ENCODE measurements around the gene BNC2. TPM values are rescaled to one million over a fixed set of nuclear protein-coding genes. Genes with fewer than 3 reads are reported as not detected.

BNC2 gene
- total and polyA plus RNA-seq, 2 of the 13 experiments (the other 11 are each of a cell fraction or from before 2014, with no cell fraction given) = not detected

- no peak for TF ChIP-seq ZNF574 (CRISPR knock-in tag; IDR thresholded peaks at IDR 0.05)
- TF ChIP-seq ZNF879 (CRISPR knock-in tag; IDR thresholded peaks at IDR 0.05) = no peak
Observed at GRCh38 chr9:16532272-16532671, 338.2 kb downstream of the BNC2 start (continued).

- no peaks in the 10 kb centered on the region for H3K36me3 ChIP-seq (replicated peaks in 1 of 2; ENCODE audit: control insufficient read depth in 1 of 2, insufficient read depth in 2 of 2, low read length in 2 of 2)
- H3K79me2 ChIP-seq (ENCODE audit: insufficient read depth, low read length) = no peaks in the 10 kb centered on the region
- no peak overlapping the region for H3K4me3 ChIP-seq (replicated peaks in 1 of 3; ENCODE audit: insufficient read depth in 1 of 3, low read depth in 2 of 3, low read length in 3 of 3)
- in situ Hi-C loops (cut with HindIII; ENCODE audit: extremely low pct_ligation_motif_present, low pct_unique_long_range_greater_than_20kb) (no loop called here), intact Hi-C loops (cut with micrococcal nuclease; ENCODE audit: unreplicated experiment) (no loop called here)
- H3K4me2 ChIP-seq (ENCODE audit: low read depth, low read length) = no peak overlapping the region
- no peak overlapping the region for H2AFZ ChIP-seq (ENCODE audit: low read length)
- no peaks in the 10 kb centered on the region for H3K27me3 ChIP-seq (ENCODE audit: control insufficient read depth in 1 of 2, insufficient read depth in 2 of 2, low read length in 2 of 2)
- no TSS peak for BruUV-seq (replicated peaks)
- FAIRE-seq (no peak), ATAC-seq (no peak), DNase-seq (ENCODE audit: low spot score) (no peak)
- no peak overlapping the region for H3K27ac ChIP-seq (ENCODE audit: extremely low read length, insufficient read depth, low read length)
- WGBS (ENCODE audit: low lambda C conversion rate) = 19% methylated on average over 12 of the region's 13 CpGs
- no peaks in the 10 kb centered on the region for H3K4me1 ChIP-seq (ENCODE audit: insufficient read depth, low read length)
- no peak for TF ChIP-seq ZKSCAN5 (CRISPR knock-in tag; IDR thresholded peaks at IDR 0.05)
- TF ChIP-seq MEF2D (CRISPR knock-in tag; IDR thresholded peaks at IDR 0.05) = no peak
- TF ChIP-seq IRF9 (CRISPR knock-in tag; IDR thresholded peaks at IDR 0.05; ENCODE audit: borderline replicate concordance) = no peak
- no peak for TF ChIP-seq ZNF20 (CRISPR knock-in tag; IDR thresholded peaks at IDR 0.05)
- TF ChIP-seq JUND (CRISPR knock-in tag; IDR thresholded peaks at IDR 0.05) = no peak
- TF ChIP-seq HDAC6 (IDR thresholded peaks at IDR 0.05; ENCODE audit: low read depth, low read length) = no peak
- TF ChIP-seq LCORL (IDR thresholded peaks at IDR 0.05) = no peak
- TF ChIP-seq LCORL (CRISPR knock-in tag; IDR thresholded peaks at IDR 0.05) = no peak
- TF ChIP-seq ZBTB8A (CRISPR knock-in tag; IDR thresholded peaks at IDR 0.05; ENCODE audit: borderline replicate concordance, low read depth) = no peak
- H4K20me1 ChIP-seq (ENCODE audit: insufficient read depth, low read length) = no peaks in the 10 kb centered on the region
- H3K9me3 ChIP-seq (ENCODE audit: low read length) = no peaks in the 10 kb centered on the region
- ChIA-PET CTCF (ENCODE audit: low intra/inter-chr PET ratio, low total read pairs) (no interaction called here), POLR2A (no interaction called here)
- H3K9ac ChIP-seq (ENCODE audit: insufficient read depth, low read depth, low read length) = no peak overlapping the region
Observed at GRCh38 chr9:16530669-16531642, 339.5 kb downstream of the BNC2 start.
